Renal pelvis (tissue), 4 donors: ENCODE results near the gene FBLN2. TPM values are rescaled to one million over a fixed set of nuclear protein-coding genes. Genes with fewer than 3 reads are reported as not detected.

Source experiments
- DNase-seq: peaks from one replicate; pipeline ENCODE4 v3.0.0-alpha.2; 2013
- polyA plus RNA-seq, 3 donors: library from polyadenylated mRNA; unstranded; fragments of 120-200 nt; gene quantifications; one replicate each; pipeline ENCODE4 v1.2.1, GENCODE V29; 2013; ENCODE audit not compliant: insufficient read length in 3 of 3

FBLN2 gene
- polyA plus RNA-seq, 3 donors = 22.9 to 37.0 (median 25.8) TPM

- DNase-seq = no peak
Observed at GRCh38 chr3:13598926-13599886, 50.3 kb downstream of the FBLN2 start.

GRCh38 chr3:13599887-13600450 is 51.0 kb downstream of the FBLN2 start:
- no peak for DNase-seq

DNA sequence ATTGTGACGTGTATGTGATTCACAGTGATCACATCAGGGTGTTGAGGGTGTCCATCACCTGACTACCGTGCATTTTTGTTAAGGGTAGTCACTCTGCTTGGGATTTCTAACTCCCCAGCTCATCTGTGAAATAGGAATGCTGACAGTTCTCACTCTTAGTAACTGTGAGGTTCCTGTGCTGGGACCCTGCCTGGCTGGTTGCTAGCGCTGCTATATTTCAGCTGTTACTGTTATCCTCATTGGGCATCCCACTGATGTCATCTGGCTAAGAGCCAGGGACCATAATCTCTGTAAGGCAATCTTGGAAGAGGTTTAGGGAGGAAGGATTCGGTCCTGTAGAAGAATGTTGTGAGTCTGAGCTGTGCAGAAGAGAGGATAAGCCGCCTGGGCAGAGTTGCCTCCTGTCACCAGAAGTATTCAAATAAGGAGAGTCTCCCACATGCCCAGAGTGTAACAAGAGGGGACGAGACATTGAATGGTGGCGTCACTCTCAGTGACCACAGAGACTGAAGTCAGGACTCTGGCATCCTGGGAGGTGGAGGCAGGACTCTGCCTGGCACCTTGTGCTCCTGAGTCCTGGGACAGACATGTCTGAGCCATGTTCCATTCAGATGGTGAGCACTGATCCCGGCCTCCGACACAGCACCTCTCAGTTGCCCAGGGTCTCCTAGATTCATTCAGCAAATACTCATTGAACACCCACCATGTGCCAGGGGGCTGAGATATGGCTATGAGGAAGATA is 52.2 kb downstream of the FBLN2 start:
- peak; percentile 36 for DNase-seq

DNA sequence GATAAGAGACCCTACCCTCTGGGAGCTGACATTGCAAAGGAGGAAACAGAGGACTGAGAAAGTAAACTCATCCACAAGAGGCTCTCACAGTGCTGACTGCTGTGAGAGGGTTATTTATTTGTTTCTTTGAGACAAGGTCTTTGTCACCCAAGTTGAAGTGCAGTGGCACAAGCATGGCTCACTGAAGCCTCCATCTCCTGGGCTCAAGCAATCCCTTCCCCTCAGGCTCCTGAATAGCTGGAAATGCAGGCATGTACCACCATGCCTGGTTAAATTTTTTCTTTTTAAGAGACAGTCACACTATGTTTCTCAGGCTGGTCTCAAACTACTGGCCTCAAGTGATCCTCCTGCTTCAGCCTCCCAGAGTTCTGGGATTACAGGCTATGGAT is 52.8 kb downstream of the FBLN2 start:
- no peak for DNase-seq

DNA sequence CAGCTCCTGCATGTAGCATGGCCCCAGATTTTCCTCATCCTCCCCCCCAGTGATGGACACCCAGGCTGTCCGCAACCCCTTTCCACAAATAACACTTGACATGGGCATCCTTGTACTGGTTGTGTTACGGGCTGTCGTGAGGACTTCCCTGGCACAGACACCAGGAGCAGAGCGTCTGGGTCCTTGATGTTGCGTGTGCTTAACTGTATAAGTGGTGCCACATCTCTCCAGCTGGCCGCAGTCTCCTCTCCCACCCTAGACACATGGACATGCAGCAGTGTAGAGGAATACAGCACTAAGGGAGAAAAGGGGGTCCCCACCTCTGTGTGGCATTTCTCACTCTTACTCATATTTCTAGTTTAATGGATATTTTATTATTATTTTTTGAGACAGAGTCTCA is 56.6 kb downstream of the FBLN2 start:
- DNase-seq = no peak

DNA sequence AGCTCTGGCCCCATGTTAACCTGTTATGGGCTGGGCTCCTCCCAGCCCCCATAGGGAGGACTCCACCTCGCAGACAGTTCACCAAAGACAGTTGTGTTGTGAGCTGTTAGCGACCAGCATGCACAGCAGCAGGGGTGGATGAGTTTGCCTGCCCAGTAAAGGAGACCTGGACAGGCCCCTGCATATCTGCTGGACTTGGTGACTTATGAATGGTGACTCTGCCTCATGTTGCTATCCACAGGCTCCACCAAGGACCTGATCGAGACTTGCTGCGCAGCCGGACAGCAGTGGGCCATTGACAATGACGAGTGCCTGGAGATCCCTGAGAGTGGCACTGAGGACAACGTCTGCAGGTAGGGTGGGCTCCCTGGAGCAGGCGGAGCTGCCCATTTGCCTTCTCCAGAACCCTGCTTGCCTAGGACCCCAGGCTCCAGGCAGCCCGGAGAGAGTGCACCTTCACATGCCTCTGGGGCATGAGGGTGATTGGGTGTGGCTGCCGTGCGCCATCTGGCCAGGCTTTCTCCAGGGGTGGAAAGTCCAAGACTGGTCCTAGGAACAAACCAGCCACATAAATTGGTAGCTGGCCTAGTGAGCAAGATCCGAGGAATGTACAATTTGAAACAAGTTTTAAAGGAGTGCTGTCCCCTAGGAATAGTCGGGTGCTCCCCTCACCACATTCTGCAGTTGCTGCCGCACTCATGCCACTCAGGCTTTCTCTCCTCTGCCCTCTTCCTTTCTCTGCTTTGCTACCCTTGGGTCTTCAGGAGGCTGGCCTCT is 59.1 kb downstream of the FBLN2 start:
- no peak for DNase-seq

DNA sequence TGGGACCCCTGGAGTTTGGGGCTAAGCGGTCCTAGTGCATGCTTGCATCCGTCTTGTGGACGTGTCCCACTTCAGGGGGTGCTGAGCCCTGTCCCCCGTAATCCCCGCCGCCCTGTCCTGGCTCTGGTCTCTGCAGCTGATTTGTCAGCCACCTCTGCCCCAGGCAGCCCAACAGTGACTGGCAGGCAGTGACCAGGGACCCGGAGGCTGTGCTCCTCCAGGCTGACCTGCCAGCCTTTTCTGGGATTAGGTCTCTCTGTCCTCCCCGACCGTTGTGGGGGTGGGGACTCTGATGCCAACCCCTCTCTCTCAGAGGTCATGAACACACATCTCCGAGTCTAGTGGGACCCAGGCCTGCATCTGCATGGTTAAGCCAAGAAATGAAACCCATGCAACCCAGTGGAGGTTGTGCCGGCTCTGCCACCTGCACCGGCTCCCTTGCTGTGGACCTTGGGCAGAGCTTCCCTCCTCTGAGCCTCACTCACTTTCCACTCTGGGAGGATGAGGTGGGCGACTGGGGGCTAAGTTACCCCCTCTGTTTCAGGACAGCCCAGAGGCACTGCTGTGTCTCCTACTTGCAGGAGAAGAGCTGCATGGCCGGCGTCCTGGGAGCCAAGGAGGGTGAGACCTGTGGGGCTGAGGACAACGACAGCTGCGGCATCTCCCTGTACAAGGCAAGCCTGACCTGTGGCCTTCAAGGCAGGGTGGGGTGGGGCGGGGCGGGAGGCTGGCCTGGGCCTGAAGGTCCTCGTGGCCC is 60.2 kb downstream of the FBLN2 start:
- no peak for DNase-seq

DNA sequence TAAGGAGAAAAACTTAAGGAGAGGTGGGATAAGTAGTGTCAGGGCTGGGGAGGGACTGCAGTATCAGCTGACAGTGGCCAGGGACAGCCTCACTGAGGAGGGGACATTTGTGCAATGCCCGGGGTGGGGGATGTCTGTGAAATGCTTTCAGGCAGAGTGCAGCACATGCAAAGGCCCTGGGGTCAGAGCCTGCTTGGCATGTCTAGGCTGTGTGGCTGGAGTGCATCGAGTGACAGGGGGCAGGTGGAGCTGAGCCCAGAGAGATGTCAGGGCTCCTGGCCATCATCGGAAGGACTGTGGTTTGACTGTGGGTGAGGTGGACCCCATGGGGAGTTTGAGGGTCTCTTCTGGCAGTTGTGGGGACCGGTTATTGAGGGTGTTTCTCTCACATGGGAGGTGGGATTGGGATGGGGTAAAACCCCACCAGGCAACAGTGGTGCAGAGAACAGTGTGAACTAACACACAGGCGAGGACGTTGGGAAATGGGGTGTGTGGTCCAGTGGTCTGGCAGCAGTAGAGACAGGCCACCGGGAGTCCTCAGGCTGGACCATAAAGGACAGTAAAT is 61.2 kb downstream of the FBLN2 start:
- no peak for DNase-seq

- DNase-seq = no peak
Observed at GRCh38 chr3:13611221-13611620, 62.3 kb downstream of the FBLN2 start.

- no peak for DNase-seq
Observed at GRCh38 chr3:13612829-13613228, 63.9 kb downstream of the FBLN2 start.

DNA sequence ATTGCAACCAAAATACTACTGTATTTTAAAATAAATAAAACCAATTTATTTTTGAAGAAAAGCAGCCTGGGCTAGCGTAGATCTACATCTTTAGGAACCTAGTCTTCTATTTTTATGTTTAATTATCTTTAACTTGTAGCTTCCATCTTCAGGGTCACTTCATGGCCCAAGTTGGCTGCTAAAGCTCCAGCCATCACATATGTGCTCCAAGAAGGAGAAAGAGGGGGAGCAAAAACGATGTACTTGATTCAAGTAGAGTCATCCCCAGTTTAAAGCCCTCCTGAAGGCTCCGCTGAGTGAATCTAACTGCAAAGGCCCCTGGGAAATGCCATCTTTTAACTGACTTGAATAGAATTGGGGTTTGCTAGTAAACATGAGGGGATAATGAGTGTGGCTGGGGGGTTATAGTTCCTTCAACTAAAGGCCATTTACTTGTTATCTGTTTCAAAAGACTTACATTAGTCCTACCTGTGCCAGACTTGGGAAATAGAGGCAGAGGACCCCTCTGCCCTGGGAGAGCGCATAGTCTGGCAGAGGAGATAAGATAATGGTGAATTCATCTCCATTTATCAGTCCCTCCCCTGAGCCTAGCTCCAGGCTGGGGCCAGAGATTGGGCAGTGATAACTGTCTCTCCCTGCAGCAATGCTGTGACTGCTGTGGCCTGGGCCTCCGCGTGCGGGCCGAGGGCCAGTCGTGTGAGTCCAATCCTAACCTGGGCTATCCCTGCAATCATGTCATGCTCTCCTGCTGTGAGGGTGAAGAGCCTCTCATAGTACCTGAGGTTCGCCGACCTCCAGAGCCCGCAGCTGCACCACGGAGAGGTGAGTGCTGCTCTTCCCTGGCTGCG is 64.6 kb downstream of the FBLN2 start:
- no peak for DNase-seq

DNA sequence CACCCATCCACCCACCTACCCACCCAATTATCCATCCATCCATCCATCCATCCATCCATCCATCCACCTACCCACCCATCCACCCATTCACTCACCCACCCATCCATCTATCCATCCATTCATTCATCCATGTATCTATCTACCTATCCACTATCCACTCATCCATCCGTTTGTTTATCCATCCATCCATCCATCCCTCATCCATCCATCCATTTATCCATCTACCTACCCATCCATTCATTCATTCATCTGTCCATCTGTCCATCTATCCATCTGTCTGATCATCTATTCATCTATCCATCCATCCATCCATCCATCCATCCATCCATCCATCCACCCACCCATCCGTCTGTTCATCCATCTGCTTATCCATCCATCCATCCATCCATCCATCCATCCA is 65.7 kb downstream of the FBLN2 start:
- DNase-seq = no peak

DNA sequence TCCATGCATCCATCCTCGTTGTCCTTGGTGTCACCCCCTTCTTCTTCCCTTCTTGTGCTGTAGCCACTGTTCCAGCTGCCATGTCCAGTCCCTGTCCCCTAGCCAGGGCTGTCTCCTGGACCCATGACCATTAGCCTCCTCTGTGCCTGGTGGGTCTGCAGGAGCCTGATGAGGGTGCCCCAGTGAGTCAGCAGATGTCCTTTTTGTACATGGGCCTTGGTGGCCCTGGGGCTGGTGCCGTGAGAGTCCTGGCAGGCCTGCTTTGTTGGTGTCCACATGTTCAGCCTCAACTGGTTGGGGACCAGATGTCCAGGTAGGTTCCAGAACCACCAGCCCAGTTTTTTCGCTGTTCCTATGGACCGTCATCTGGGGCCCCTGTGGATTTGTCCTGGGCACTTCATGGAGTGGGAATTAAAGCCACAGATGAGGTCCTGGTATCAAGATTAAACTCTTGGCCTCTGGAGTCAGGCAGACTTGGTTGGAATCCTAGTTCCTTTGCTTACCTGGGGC is 66.1 kb downstream of the FBLN2 start:
- DNase-seq = no peak

DNA sequence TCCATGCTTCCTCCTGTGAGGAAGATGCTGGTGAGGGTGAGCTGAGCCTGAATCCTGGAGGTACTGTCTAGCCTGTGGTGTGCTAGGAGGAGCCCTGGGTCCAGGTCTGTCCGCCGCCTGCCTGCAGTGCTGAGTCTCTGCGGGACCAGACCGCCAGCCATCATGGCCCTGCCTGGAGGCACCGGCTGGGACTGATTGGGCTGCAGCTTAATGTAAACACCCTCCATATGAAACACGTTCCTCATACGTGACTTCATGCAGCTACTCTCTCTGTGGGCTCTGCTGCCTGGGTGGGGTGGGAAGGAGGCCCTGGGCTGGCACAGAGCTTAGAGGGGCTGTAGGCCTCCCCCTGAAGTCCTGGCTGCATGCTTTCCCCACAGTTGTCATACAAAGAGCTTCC is 67.4 kb downstream of the FBLN2 start:
- DNase-seq = no peak

- DNase-seq = no peak
Observed at GRCh38 chr3:13617097-13617738, 68.3 kb downstream of the FBLN2 start.

DNA sequence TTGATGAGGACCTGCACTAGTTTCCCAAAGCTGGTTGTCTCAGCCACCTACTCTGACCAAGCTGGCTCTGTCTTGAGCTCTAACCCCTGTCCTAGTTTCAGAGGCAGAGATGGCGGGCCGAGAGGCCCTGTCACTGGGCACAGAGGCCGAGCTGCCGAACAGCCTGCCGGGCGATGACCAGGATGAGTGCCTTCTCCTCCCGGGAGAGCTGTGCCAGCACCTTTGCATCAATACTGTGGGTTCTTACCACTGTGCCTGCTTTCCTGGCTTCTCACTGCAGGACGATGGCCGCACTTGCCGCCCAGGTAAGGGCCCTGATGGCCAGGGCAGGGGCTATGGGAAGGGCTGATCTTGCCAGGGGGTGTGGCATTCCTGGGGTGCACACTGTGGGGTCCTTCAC is 69.1 kb downstream of the FBLN2 start:
- no peak for DNase-seq

- no peak for DNase-seq
Observed at GRCh38 chr3:13618836-13619235, 69.9 kb downstream of the FBLN2 start.

DNA sequence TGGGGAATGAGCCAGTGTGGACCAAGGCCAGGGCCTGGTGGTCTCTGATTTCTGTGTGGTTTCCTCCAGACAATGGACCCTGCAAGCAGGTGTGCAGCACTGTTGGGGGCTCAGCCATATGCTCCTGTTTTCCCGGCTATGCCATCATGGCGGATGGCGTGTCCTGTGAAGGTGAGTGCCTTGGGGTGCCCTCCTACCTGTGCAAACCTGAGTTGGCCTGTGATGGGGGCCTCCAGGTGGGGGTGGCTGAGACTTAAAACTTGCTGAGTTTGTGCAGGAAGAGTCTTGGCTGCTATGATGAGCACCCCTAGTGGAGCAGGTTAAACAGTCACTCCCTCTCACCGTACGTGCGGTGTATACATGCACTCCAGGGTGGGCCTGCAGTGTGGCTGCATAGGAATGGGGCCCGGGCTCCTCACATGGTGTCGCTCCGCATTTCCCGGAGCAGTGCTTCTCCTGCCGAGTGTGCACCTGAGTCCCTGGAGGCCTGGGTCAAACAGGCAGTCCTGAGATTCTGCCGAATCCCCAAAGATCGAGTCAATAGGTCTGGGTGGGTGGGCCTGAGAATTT is 70.8 kb downstream of the FBLN2 start:
- DNase-seq = no peak

- no peak for DNase-seq
Observed at GRCh38 chr3:13620281-13620680, 71.4 kb downstream of the FBLN2 start.
